Caco-2 (cell line): ENCODE data around the gene EVL. TPM values are rescaled to one million over a fixed set of nuclear protein-coding genes. Genes with fewer than 3 reads are reported as not detected.

Source experiments
- BruUV-seq: library from RNA; stranded (reverse); fragments of 400-500 nt; replicated peaks from 2 replicates; lab custom pipeline; 2021; lab: Mats Ljungman, UMichigan
- CTCF ChIA-PET: fragments of 300-600 bp; sonication (Branson Sonifier 250); formaldehyde crosslinking; loops from one replicate; lab custom pipeline; 2022; ENCODE audit warnings: antibody characterized with exemption; lab: Charles Lee
- POLR2A ChIA-PET: fragments of 300-600 bp; sonication (Branson Sonifier 250); formaldehyde crosslinking; loops from one replicate; lab custom pipeline; 2022; ENCODE audit warnings: antibody characterized with exemption; lab: Charles Lee
- DNase-seq, 2 experiments: peaks; one replicate each; pipeline versions ENCODE4 v3.0.0 to v3.0.0-alpha.2; 2020 to 2022
- H3K27me3 ChIP-seq: replicated peaks from 2 replicates; pipeline ENCODE4 v1.6.0; 2011; ENCODE audit warnings: low read length; ENCODE audit not compliant: control insufficient read depth, insufficient read depth
- H3K36me3 ChIP-seq: 2 replicates; pipeline ENCODE4 v1.5.1; 2011; ENCODE audit warnings: low read length; ENCODE audit not compliant: control insufficient read depth, insufficient read depth
- H3K4me1 ChIP-seq: fragments of 250-450 bp; sonication (Bioruptor Pico); 2 replicates; pipeline ENCODE4 v1.5.1; 2020; ENCODE audit warnings: mild to moderate bottlenecking
- H3K4me3 ChIP-seq: 2 replicates; pipeline ENCODE4 v1.5.1; 2011; ENCODE audit warnings: low read depth, mild to moderate bottlenecking, control low read depth, low read length
- H3K9me3 ChIP-seq: fragments of 250-450 bp; sonication (Bioruptor Pico); 2 replicates; pipeline ENCODE4 v1.5.1; 2020; ENCODE audit warnings: mild to moderate bottlenecking, moderate library complexity
- H3K27ac Mint-ChIP-seq: one replicate; pipeline ENCODE4 v1.8.0; 2022; ENCODE audit warnings: mixed read lengths; ENCODE audit not compliant: unreplicated experiment
- H3K27me3 Mint-ChIP-seq: one replicate; pipeline ENCODE4 v1.8.0; 2022; ENCODE audit warnings: mixed read lengths; ENCODE audit not compliant: insufficient read depth, unreplicated experiment
- H3K36me3 Mint-ChIP-seq: one replicate; pipeline ENCODE4 v1.8.0; 2022; ENCODE audit warnings: mild to moderate bottlenecking, mixed read lengths; ENCODE audit not compliant: insufficient read depth, unreplicated experiment
- H3K4me1 Mint-ChIP-seq: one replicate; pipeline ENCODE4 v1.8.0; 2022; ENCODE audit warnings: low read depth, mixed read lengths; ENCODE audit not compliant: unreplicated experiment
- H3K4me3 Mint-ChIP-seq: one replicate; pipeline ENCODE4 v1.8.0; 2022; ENCODE audit warnings: mild to moderate bottlenecking, moderate library complexity, mixed read lengths; ENCODE audit not compliant: unreplicated experiment
- H3K9me3 Mint-ChIP-seq: one replicate; pipeline ENCODE4 v1.8.0; 2022; ENCODE audit warnings: mixed read lengths; ENCODE audit not compliant: unreplicated experiment
- CTCF ChIP-seq, 2 experiments: fragments of 200-600 bp in 1 of 2; IDR thresholded peaks; 1 replicate in 1 of 2; 2 replicates in 1 of 2; pipeline versions ENCODE4 v1.5.1 to v1.8.0; 2011 to 2022; ENCODE audit warnings: antibody characterized with exemption in 1 of 2, control low read depth in 1 of 2, inconsistent platforms in 1 of 2, low read depth in 1 of 2, low read length in 1 of 2, mild to moderate bottlenecking in 1 of 2, moderate library complexity in 1 of 2; ENCODE audit not compliant: insufficient read depth in 1 of 2, severe bottlenecking in 1 of 2, unreplicated experiment in 1 of 2
- intact Hi-C: fragments of 100-400 bp; cut with micrococcal nuclease; formaldehyde crosslinking; loops from one replicate; pipeline ENCODE4 v1.10.0; 2022; ENCODE audit not compliant: unreplicated experiment
- total RNA-seq: library from RNA; stranded (reverse); gene quantifications from 2 replicates; pipeline ENCODE4 v1.2.3, GENCODE V29; 2022

EVL gene
- total RNA-seq, 1 experiment from 2014 or later = 14.2 TPM

DNA sequence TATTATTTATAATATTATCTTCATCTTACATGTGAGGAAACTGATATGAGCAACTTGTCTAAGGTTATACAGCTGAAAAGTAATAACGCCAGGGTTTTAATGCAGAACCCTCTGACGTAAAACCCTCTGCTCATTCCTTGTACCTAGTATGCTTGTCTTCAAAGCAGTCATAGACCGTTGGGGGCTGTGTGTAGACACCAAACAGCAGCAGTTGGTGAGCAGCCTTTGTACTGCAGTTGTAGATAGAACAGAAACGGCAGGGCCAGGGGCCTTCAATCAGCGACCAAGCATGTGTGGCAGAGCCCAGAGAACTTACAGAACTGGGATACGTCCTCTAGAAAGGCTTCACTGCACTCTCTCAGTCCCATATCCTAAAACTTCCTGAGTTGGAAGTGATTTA is 28.1 kb downstream of the EVL start:
- no peak for DNase-seq
- intact Hi-C loops = no loop called here
- H3K36me3 Mint-ChIP-seq = no peaks in the 10 kb centered on the region
- Histone ChIP-seq H3K4me3 (no peak overlapping the region), H3K4me1 (no peaks in the 10 kb centered on the region), H3K27me3 (no peaks in the 10 kb centered on the region), H3K36me3 (no peaks in the 10 kb centered on the region), H3K9me3 (no peaks in the 10 kb centered on the region)
- CTCF ChIA-PET = no interaction called here
- H3K4me1 Mint-ChIP-seq = no peaks in the 10 kb centered on the region
- TF ChIP-seq CTCF (IDR thresholded peaks at IDR 0.05; ENCODE audit: insufficient read depth in 1 of 2, low read depth in 1 of 2, low read length in 1 of 2, severe bottlenecking in 1 of 2, unreplicated experiment in 1 of 2) = no peak
- no peaks in the 10 kb centered on the region for H3K9me3 Mint-ChIP-seq
- BruUV-seq = no TSS peak
- H3K27me3 Mint-ChIP-seq = peaks cover 3% of the 10 kb centered on the region
- H3K4me3 Mint-ChIP-seq = no peak overlapping the region
- POLR2A ChIA-PET = no interaction called here
- no peak overlapping the region for H3K27ac Mint-ChIP-seq

GRCh38 chr14:100096656-100097055 is 31.4 kb downstream of the EVL start:
- POLR2A ChIA-PET = no interaction called here
- BruUV-seq = no TSS peak
- no peak for TF ChIP-seq CTCF (IDR thresholded peaks at IDR 0.05; ENCODE audit: insufficient read depth in 1 of 2, low read depth in 1 of 2, low read length in 1 of 2, severe bottlenecking in 1 of 2, unreplicated experiment in 1 of 2)
- DNase-seq = no peak
- H3K4me3 Mint-ChIP-seq = no peak overlapping the region
- CTCF ChIA-PET = interaction anchor here (0.5 to 0.6 kb wide), 2 partner anchors 59 to 1763 kb away, joined by 3 read pairs; no protein-coding TSS in a partner anchor
- Histone ChIP-seq H3K4me1 (no peaks in the 10 kb centered on the region), H3K27me3 (no peaks in the 10 kb centered on the region), H3K4me3 (no peak overlapping the region), H3K36me3 (no peaks in the 10 kb centered on the region), H3K9me3 (no peaks in the 10 kb centered on the region)
- no peaks in the 10 kb centered on the region for H3K4me1 Mint-ChIP-seq
- no peak overlapping the region for H3K27ac Mint-ChIP-seq
- peaks cover 3% of the 10 kb centered on the region for H3K27me3 Mint-ChIP-seq
- H3K9me3 Mint-ChIP-seq = no peaks in the 10 kb centered on the region
- intact Hi-C loops = no loop called here
- no peaks in the 10 kb centered on the region for H3K36me3 Mint-ChIP-seq

- DNase-seq = no peak
- Mint-ChIP-seq H3K27ac (no peak overlapping the region), H3K27me3 (peaks cover 3% of the 10 kb centered on the region), H3K4me3 (no peak overlapping the region), H3K4me1 (no peaks in the 10 kb centered on the region), H3K9me3 (no peaks in the 10 kb centered on the region), H3K36me3 (no peaks in the 10 kb centered on the region)
- no peaks in the 10 kb centered on the region for H3K36me3 ChIP-seq
- H3K4me1 ChIP-seq = no peaks in the 10 kb centered on the region
- no peak overlapping the region for H3K4me3 ChIP-seq
- BruUV-seq = no TSS peak
- POLR2A ChIA-PET = no interaction called here
- no peak for TF ChIP-seq CTCF (IDR thresholded peaks at IDR 0.05; ENCODE audit: insufficient read depth in 1 of 2, low read depth in 1 of 2, low read length in 1 of 2, severe bottlenecking in 1 of 2, unreplicated experiment in 1 of 2)
- CTCF ChIA-PET = no interaction called here
- no peaks in the 10 kb centered on the region for H3K9me3 ChIP-seq
- intact Hi-C loops = no loop called here
- no peaks in the 10 kb centered on the region for H3K27me3 ChIP-seq
Measured at GRCh38 chr14:100098171-100098570, 32.9 kb downstream of the EVL start.
